ENCODE results near the gene TMEM273. TPM values are rescaled to one million over a fixed set of nuclear protein-coding genes. Genes with fewer than 3 reads are reported as not detected.

TMEM273 gene
- total RNA-seq, 1 donor from 2014 or later, result 0.42 TPM

- H3K27me3 ChIP-seq (ENCODE audit: control insufficient read depth, insufficient read depth, low read length), result no peaks in the 10 kb centered on the region
- H3K4me3 ChIP-seq (ENCODE audit: low read depth, low read length), result no peak overlapping the region
- DNase-seq (ENCODE audit: low read depth), result no peak
- TF ChIP-seq CTCF (IDR thresholded peaks at IDR 0.05; ENCODE audit: insufficient read depth, low read length, poor library complexity, severe bottlenecking), result no peak
- H3K36me3 ChIP-seq (ENCODE audit: control insufficient read depth, insufficient read depth, low read length), result no peaks in the 10 kb centered on the region
Observed at GRCh38 chr10:49191349-49191748, 3.2 kb upstream of the TMEM273 start.

GRCh38 chr10:49189422-49189821 is 1.2 kb upstream of the TMEM273 start:
- DNase-seq (ENCODE audit: low read depth), result no peak
- Histone ChIP-seq H3K36me3 (ENCODE audit: control insufficient read depth, insufficient read depth, low read length) (no peaks in the 10 kb centered on the region), H3K27me3 (ENCODE audit: control insufficient read depth, insufficient read depth, low read length) (no peaks in the 10 kb centered on the region), H3K4me3 (ENCODE audit: low read depth, low read length) (no peak overlapping the region)
- no peak for TF ChIP-seq CTCF (IDR thresholded peaks at IDR 0.05; ENCODE audit: insufficient read depth, low read length, poor library complexity, severe bottlenecking)

- TF ChIP-seq CTCF (IDR thresholded peaks at IDR 0.05; ENCODE audit: insufficient read depth, low read length, poor library complexity, severe bottlenecking), result no peak
- Histone ChIP-seq H3K4me3 (ENCODE audit: low read depth, low read length) (no peak overlapping the region), H3K36me3 (ENCODE audit: control insufficient read depth, insufficient read depth, low read length) (no peaks in the 10 kb centered on the region), H3K27me3 (ENCODE audit: control insufficient read depth, insufficient read depth, low read length) (no peaks in the 10 kb centered on the region)
- no peak for DNase-seq (ENCODE audit: low read depth)
Observed at GRCh38 chr10:49187044-49187484, 1.1 kb downstream of the TMEM273 start.

GRCh38 chr10:49186613-49187012 is 1.6 kb downstream of the TMEM273 start:
- H3K27me3 ChIP-seq (ENCODE audit: control insufficient read depth, insufficient read depth, low read length), result no peaks in the 10 kb centered on the region
- H3K36me3 ChIP-seq (ENCODE audit: control insufficient read depth, insufficient read depth, low read length), result no peaks in the 10 kb centered on the region
- no peak for DNase-seq (ENCODE audit: low read depth)
- TF ChIP-seq CTCF (IDR thresholded peaks at IDR 0.05; ENCODE audit: insufficient read depth, low read length, poor library complexity, severe bottlenecking), result no peak
- no peak overlapping the region for H3K4me3 ChIP-seq (ENCODE audit: low read depth, low read length)

GRCh38 chr10:49185213-49185612 is 3.0 kb downstream of the TMEM273 start:
- no peak for TF ChIP-seq CTCF (IDR thresholded peaks at IDR 0.05; ENCODE audit: insufficient read depth, low read length, poor library complexity, severe bottlenecking)
- no peaks in the 10 kb centered on the region for H3K36me3 ChIP-seq (ENCODE audit: control insufficient read depth, insufficient read depth, low read length)
- DNase-seq (ENCODE audit: low read depth), result no peak
- no peaks in the 10 kb centered on the region for H3K27me3 ChIP-seq (ENCODE audit: control insufficient read depth, insufficient read depth, low read length)
- no peak overlapping the region for H3K4me3 ChIP-seq (ENCODE audit: low read depth, low read length)

- no peak for DNase-seq (ENCODE audit: low read depth)
- Histone ChIP-seq H3K27me3 (ENCODE audit: control insufficient read depth, insufficient read depth, low read length) (no peaks in the 10 kb centered on the region), H3K36me3 (ENCODE audit: control insufficient read depth, insufficient read depth, low read length) (no peaks in the 10 kb centered on the region), H3K4me3 (ENCODE audit: low read depth, low read length) (no peak overlapping the region)
- no peak for TF ChIP-seq CTCF (IDR thresholded peaks at IDR 0.05; ENCODE audit: insufficient read depth, low read length, poor library complexity, severe bottlenecking)
Observed at GRCh38 chr10:49184642-49185111, 3.5 kb downstream of the TMEM273 start.

All from kidney epithelial cell (primary cell).